ENCODE results near the gene ADAM22. TPM values are rescaled to one million over a fixed set of nuclear protein-coding genes. Genes with fewer than 3 reads are reported as not detected.
A peak's percentile ranks its signal among the peaks of the same experiment; 100 is the strongest.

Gene ADAM22
- total RNA-seq, 1 experiment from 2014 or later = 0.29 TPM

GRCh38 chr7:88200789-88201188, 266.7 kb downstream of the ADAM22 start:
- H3K36me3 ChIP-seq = peaks cover 18% of the 10 kb centered on the region
- H3K27ac ChIP-seq = no peak overlapping the region
- no peaks in the 10 kb centered on the region for H3K9me3 ChIP-seq (replicated peaks)
- no peak overlapping the region for H3K4me3 ChIP-seq
- no peaks in the 10 kb centered on the region for H3K4me1 ChIP-seq (replicated peaks)
- no peak for DNase-seq (ENCODE audit: low read depth in 1 of 2, low spot score in 2 of 2)
- H3K27me3 ChIP-seq (replicated peaks) = no peaks in the 10 kb centered on the region

DNA sequence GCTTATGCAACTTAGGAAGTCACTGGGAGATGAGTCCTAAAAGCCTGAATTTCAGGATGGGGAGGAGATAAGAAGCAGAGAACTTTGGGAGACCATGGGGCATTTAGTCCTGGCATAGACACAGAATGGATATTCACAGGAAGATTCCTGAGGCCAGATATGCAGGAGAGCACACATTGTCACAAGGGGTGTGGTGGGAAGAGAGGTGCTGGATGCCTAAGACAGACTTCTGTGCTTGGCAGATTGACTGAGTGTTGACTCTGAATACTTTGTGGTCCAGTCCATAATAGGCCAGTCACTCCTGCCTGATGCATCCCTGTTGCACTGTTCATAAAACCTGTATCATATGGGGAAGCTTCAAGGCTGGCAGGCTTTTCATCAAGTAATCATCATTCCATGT, 267.3 kb downstream of the ADAM22 start:
- H3K27ac ChIP-seq = no peak overlapping the region
- peaks cover 23% of the 10 kb centered on the region for H3K36me3 ChIP-seq
- DNase-seq (ENCODE audit: low read depth in 1 of 2, low spot score in 2 of 2) = no peak
- no peak overlapping the region for H3K4me3 ChIP-seq
- no peaks in the 10 kb centered on the region for H3K4me1 ChIP-seq (replicated peaks)
- no peaks in the 10 kb centered on the region for H3K9me3 ChIP-seq (replicated peaks)
- H3K27me3 ChIP-seq (replicated peaks) = no peaks in the 10 kb centered on the region

DNA sequence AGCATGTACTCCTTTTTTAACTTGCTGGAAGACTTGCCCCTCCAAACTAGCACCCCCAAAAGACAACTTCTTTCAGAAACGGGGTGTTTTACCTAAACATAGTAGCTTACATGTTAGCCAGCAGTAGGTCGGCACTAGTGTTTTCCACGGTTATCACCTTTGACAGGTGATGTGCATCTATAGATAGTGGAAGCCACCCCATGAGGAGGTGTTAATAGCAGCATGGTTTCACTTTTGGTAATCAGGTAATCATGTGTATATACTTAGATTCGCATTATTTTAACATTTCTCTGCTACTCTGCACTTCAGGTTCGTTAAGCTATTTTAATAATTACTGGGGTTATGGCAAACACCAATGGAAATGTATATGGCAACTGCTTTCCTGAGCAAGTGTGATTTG, 268.2 kb downstream of the ADAM22 start:
- no peaks in the 10 kb centered on the region for H3K9me3 ChIP-seq (replicated peaks)
- no peaks in the 10 kb centered on the region for H3K4me1 ChIP-seq (replicated peaks)
- no peaks in the 10 kb centered on the region for H3K27me3 ChIP-seq (replicated peaks)
- peaks cover 30% of the 10 kb centered on the region for H3K36me3 ChIP-seq
- no peak for DNase-seq (ENCODE audit: low read depth in 1 of 2, low spot score in 2 of 2)
- H3K27ac ChIP-seq = no peak overlapping the region
- H3K4me3 ChIP-seq = no peak overlapping the region

- Histone ChIP-seq H3K4me1 (replicated peaks) (no peaks in the 10 kb centered on the region), H3K36me3 (peaks cover 36% of the 10 kb centered on the region), H3K27me3 (replicated peaks) (no peaks in the 10 kb centered on the region), H3K9me3 (replicated peaks) (no peaks in the 10 kb centered on the region), H3K27ac (no peak overlapping the region), H3K4me3 (no peak overlapping the region)
- DNase-seq (ENCODE audit: low read depth in 1 of 2, low spot score in 2 of 2) = no peak
Measured at GRCh38 chr7:88202799-88203198, 268.7 kb downstream of the ADAM22 start.

GRCh38 chr7:88203401-88203800, 269.4 kb downstream of the ADAM22 start:
- Histone ChIP-seq H3K4me3 (no peak overlapping the region), H3K4me1 (replicated peaks) (no peaks in the 10 kb centered on the region), H3K27me3 (replicated peaks) (no peaks in the 10 kb centered on the region), H3K27ac (no peak overlapping the region), H3K36me3 (peaks cover 42% of the 10 kb centered on the region), H3K9me3 (replicated peaks) (no peaks in the 10 kb centered on the region)
- no peak for DNase-seq (ENCODE audit: low read depth in 1 of 2, low spot score in 2 of 2)

DNA sequence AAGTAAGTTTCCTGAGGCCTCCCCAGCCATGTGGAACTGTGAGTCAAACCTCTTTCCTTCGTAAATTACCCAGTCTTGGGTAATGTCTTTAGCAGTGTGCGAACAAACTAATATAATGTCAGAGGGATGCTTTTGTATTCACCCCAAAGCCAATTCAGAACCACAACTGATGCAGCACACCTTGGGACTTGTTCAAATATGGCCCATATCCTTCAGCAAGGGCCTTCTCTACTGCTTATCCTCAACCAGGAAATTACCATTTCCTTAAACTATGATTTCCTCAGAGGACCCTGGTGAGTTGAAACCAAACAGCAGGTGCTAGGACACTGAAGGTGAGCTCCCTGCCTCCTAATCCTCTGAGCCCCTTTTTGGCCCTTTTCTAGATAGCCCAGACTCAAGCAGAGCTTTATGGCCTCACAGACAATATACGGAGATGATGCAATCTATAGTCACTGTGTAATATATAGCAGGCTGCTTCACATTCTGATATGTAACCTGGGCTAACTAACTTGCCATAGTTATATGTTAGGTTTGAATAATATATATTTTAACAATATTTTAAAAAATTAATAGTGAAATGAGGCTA, 270.6 kb downstream of the ADAM22 start:
- Histone ChIP-seq H3K36me3 (peaks cover 53% of the 10 kb centered on the region), H3K4me3 (no peak overlapping the region), H3K4me1 (replicated peaks) (no peaks in the 10 kb centered on the region), H3K9me3 (replicated peaks) (no peaks in the 10 kb centered on the region), H3K27me3 (replicated peaks) (no peaks in the 10 kb centered on the region), H3K27ac (no peak overlapping the region)
- DNase-seq (ENCODE audit: low read depth in 1 of 2, low spot score in 2 of 2) = no peak

GRCh38 chr7:88205179-88205578, 271.1 kb downstream of the ADAM22 start:
- Histone ChIP-seq H3K4me3 (no peak overlapping the region), H3K9me3 (replicated peaks) (no peaks in the 10 kb centered on the region), H3K27me3 (replicated peaks) (no peaks in the 10 kb centered on the region), H3K27ac (no peak overlapping the region), H3K36me3 (peaks cover 58% of the 10 kb centered on the region), H3K4me1 (replicated peaks) (no peaks in the 10 kb centered on the region)
- DNase-seq (ENCODE audit: low read depth in 1 of 2, low spot score in 2 of 2) = no peak

DNA sequence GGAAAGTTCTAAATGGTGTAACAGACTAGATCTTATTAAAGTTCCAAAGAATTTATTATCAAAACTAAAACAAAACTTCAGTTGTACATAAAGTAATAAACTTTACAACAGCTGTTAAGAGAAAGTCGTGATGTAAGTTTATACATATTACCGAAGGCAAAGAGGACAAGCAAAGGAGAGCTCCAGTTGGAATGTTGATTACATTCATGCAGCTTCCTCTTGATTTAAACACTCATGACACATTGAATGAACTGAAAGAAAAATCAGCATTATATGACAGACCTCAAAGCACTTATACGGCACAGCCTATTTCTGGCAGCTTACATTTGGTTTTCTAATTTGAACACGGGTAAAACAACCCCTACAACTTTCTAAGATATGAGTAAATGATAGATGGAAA, 272.2 kb downstream of the ADAM22 start:
- peaks cover 62% of the 10 kb centered on the region for H3K36me3 ChIP-seq
- H3K27me3 ChIP-seq (replicated peaks) = no peaks in the 10 kb centered on the region
- H3K27ac ChIP-seq = no peak overlapping the region
- H3K4me1 ChIP-seq (replicated peaks) = no peaks in the 10 kb centered on the region
- H3K4me3 ChIP-seq = no peak overlapping the region
- no peaks in the 10 kb centered on the region for H3K9me3 ChIP-seq (replicated peaks)
- DNase-seq (ENCODE audit: low read depth in 1 of 2, low spot score in 2 of 2) = no peak

- DNase-seq (ENCODE audit: low read depth in 1 of 2, low spot score in 2 of 2) = no peak
- H3K36me3 ChIP-seq = peaks cover 68% of the 10 kb centered on the region
Measured at GRCh38 chr7:88208521-88208920, 274.5 kb downstream of the ADAM22 start.

DNA sequence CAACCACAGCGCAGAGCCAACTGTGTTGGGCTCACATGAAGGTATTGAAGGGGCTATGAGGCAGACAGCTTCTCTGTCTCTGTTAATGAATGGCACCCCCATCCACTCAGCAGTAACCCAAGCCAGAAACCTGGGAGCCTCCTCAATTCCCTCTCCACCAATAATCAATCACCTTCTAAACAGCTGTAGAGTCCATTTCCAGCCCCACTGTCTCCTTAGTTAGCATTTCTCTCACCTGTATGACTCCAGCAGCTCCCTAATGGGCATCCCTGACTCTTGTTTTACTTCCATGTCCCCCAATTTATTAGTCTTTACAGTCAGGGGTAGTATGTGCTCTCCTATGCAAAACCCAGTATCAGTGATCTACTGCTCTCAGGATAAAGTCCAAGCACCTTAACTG, 278.9 kb downstream of the ADAM22 start:
- no peaks in the 10 kb centered on the region for H3K27me3 ChIP-seq (replicated peaks)
- no peaks in the 10 kb centered on the region for H3K4me1 ChIP-seq (replicated peaks)
- DNase-seq (ENCODE audit: low read depth in 1 of 2, low spot score in 2 of 2) = no peak
- no peak overlapping the region for H3K27ac ChIP-seq
- no peaks in the 10 kb centered on the region for H3K9me3 ChIP-seq (replicated peaks)
- H3K36me3 ChIP-seq = peaks cover 58% of the 10 kb centered on the region
- H3K4me3 ChIP-seq = no peak overlapping the region

More at GRCh38 chr7:88208521-88208920, 274.5 kb downstream of the ADAM22 start:
- H3K4me3 ChIP-seq = no peak overlapping the region
- no peak overlapping the region for H3K27ac ChIP-seq
- no peaks in the 10 kb centered on the region for H3K27me3 ChIP-seq (replicated peaks)
- no peaks in the 10 kb centered on the region for H3K9me3 ChIP-seq (replicated peaks)
- no peaks in the 10 kb centered on the region for H3K4me1 ChIP-seq (replicated peaks)

DNA sequence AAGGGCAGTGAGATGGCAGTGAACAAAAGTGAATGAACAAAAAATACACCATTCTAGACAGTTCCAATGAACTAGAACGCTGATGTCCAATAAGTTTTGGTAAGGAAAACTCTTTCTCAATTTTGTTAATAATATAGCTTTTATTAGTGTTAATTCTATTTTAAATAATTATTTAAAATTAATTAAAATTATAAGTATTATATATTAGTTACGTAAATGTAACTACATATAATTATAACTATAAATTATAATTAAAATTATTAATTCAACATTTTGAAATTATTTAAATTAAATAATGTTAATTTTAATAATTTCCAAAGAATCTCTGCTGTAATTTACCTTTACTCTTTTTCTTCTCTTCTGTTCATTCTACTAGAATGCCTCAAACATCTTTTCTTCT, 280.4 kb downstream of the ADAM22 start:
- no peak for DNase-seq (ENCODE audit: low read depth in 1 of 2, low spot score in 2 of 2)
- H3K9me3 ChIP-seq (replicated peaks) = no peaks in the 10 kb centered on the region
- no peak overlapping the region for H3K4me3 ChIP-seq
- peaks cover 7% of the 10 kb centered on the region; the same call in 1 of the 2 replicates for H3K4me1 ChIP-seq (replicated peaks)
- no peaks in the 10 kb centered on the region for H3K27me3 ChIP-seq (replicated peaks)
- H3K27ac ChIP-seq = no peak overlapping the region
- peaks cover 48% of the 10 kb centered on the region for H3K36me3 ChIP-seq

- H3K9me3 ChIP-seq (replicated peaks) = no peaks in the 10 kb centered on the region; the same call in 1 of the 2 replicates
Measured at GRCh38 chr7:88215295-88215694, 281.2 kb downstream of the ADAM22 start.

DNA sequence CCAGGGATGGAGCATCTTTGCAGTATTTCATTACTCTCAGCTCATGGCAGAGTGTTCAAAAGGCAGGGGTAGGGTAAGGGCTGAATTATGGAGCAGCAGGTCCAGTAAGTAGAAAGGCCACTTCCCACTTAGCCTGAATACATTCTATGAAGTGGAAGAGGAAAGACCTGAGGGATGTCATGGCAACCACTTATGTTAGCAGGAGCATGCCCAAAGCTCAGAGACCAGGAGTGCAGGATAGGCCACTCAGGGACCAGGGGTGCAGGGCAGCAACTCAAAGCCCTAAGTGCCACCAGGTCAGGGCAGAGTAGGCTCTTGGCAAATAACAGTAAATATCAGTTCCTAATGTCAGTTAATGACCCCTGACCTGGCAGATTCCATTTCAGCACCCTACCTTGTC, 282.2 kb downstream of the ADAM22 start:
- Histone ChIP-seq H3K27me3 (replicated peaks) (no peaks in the 10 kb centered on the region), H3K4me3 (no peak overlapping the region), H3K27ac (no peak overlapping the region), H3K36me3 (peaks cover 40% of the 10 kb centered on the region), H3K9me3 (replicated peaks) (no peaks in the 10 kb centered on the region; the same call in 1 of the 2 replicates), H3K4me1 (replicated peaks) (peaks cover 13% of the 10 kb centered on the region)
- no peak for DNase-seq (ENCODE audit: low read depth in 1 of 2, low spot score in 2 of 2)

More at GRCh38 chr7:88215295-88215694, 281.2 kb downstream of the ADAM22 start:
- no peak overlapping the region for H3K27ac ChIP-seq
- H3K36me3 ChIP-seq = peaks cover 43% of the 10 kb centered on the region
- no peak overlapping the region for H3K4me3 ChIP-seq
- H3K4me1 ChIP-seq (replicated peaks) = peaks cover 7% of the 10 kb centered on the region; the same call in 1 of the 2 replicates
- DNase-seq (ENCODE audit: low read depth in 1 of 2, low spot score in 2 of 2) = no peak
- no peaks in the 10 kb centered on the region for H3K27me3 ChIP-seq (replicated peaks)

- no peaks in the 10 kb centered on the region; the same call in 1 of the 2 replicates for H3K9me3 ChIP-seq (replicated peaks)
- no peak for DNase-seq (ENCODE audit: low read depth in 1 of 2, low spot score in 2 of 2)
- peak overlapping the region; percentile 92 for H3K4me3 ChIP-seq
- no peak overlapping the region for H3K27ac ChIP-seq
- H3K4me1 ChIP-seq (replicated peaks) = peaks cover 13% of the 10 kb centered on the region
- peaks cover 29% of the 10 kb centered on the region for H3K36me3 ChIP-seq
- no peaks in the 10 kb centered on the region for H3K27me3 ChIP-seq (replicated peaks)
Measured at GRCh38 chr7:88217675-88218428, 283.8 kb downstream of the ADAM22 start.

All from SJSA1 (cell line).